Esophagus mucosa (tissue), 1 donor: ENCODE measurements around the gene MYO1D. TPM values are rescaled to one million over a fixed set of nuclear protein-coding genes. Genes with fewer than 3 reads are reported as not detected.
"Not testable (repeated sequence)": the region's sequence is repeated elsewhere in the genome, so short reads cannot be mapped to it uniquely, and the experiment has no call there.

Experiments
- ATAC-seq: fragments of 200-7000 bp; cut with Tn5 transposase; one replicate; pipeline ENCODE4 v1.9.1; 2020
- total RNA-seq: library from RNA; stranded (reverse); gene quantifications from one replicate; pipeline ENCODE4 v1.2.4, GENCODE V29; 2023
- donor health status: DM: yes; HTN: yes; CAD: no.

MYO1D gene
- total RNA-seq, 1 donor from 2014 or later, result 55.0 TPM

DNA sequence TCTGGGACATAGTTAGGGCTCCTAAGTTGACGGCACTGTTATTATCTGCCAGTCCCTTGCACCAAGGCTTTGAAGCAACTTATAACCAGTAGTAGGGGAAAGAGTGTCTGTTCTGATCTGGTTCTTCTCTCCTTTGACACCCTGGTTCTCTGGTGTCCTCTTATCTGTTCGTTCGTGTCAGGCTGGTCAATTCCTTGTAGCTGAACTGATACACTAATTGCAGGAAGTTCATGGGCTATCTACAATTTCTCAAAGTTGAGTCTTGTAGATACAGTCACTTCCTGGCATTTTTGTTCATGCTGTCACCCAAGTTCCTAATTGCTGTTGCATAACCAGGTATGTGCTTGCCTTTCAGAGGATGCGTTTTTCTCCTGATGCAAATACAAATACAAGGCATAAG lies 17.3 kb upstream of the MYO1D start:
- ATAC-seq, result no peak

- ATAC-seq, result not testable (repeated sequence)
Observed at GRCh38 chr17:32887410-32887809, 10.5 kb upstream of the MYO1D start.

DNA sequence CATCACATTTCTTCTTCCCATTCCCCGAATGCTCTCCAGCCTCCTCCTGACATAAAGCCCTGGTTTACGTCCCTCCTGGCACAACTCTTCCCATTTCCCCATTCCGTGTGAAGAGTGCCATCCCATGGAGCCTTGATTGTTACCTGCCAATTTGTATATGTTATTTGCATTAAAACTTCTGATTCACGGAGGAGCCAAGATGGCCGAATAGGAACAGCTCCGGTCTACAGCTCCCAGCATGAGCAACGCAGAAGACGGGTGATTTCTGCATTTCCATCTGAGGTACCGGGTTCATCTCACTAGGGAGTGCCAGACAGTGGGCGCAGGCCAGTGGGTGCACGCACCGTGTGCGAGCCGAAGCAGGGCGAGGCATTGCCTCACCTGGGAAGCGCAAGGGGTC lies 10.0 kb upstream of the MYO1D start:
- ATAC-seq, result not testable (repeated sequence)

DNA sequence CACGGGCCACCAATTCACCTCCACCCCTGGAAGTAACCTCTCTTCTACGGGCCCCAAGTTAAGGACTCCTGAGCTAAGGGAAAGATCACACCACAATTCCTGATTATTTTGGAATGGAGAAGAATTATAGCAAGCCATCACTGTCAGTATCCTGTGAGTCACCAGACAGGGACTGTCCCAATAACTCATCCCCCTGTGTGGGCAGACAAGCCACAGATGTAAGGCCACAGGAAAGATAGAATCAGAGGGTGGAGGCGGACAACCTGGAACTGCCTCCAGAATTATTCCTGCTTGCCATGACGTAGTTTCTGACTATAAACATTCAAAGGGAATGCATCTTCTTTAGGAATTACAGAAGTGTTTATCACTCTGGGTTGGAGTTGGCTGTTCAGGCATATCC lies 5.8 kb upstream of the MYO1D start:
- ATAC-seq, result no peak

GRCh38 chr17:32882029-32882428 lies 5.1 kb upstream of the MYO1D start:
- ATAC-seq, result no peak

- ATAC-seq, result no peak
Observed at GRCh38 chr17:32880671-32881453, 3.9 kb upstream of the MYO1D start.

DNA sequence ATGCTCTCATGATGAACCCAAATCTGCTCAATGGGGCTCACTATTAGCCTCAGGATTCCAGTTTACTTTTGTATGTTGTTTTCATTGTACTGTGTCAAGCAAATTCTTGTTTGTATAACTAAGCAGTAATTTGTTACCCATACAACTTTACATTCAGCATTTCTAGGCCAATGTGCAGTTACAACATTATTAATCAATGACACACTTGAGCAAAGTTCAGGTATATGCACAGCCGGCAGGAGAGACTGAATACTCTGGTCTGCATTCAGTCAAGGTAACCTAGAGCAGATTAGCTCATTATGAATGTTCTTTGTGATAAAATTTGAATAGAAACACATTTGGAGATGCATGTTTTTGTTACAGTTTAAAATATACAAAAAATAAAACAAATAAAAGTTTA lies 2.2 kb upstream of the MYO1D start:
- no peak for ATAC-seq

GRCh38 chr17:32878211-32878610 lies 1.3 kb upstream of the MYO1D start:
- ATAC-seq, result no peak

DNA sequence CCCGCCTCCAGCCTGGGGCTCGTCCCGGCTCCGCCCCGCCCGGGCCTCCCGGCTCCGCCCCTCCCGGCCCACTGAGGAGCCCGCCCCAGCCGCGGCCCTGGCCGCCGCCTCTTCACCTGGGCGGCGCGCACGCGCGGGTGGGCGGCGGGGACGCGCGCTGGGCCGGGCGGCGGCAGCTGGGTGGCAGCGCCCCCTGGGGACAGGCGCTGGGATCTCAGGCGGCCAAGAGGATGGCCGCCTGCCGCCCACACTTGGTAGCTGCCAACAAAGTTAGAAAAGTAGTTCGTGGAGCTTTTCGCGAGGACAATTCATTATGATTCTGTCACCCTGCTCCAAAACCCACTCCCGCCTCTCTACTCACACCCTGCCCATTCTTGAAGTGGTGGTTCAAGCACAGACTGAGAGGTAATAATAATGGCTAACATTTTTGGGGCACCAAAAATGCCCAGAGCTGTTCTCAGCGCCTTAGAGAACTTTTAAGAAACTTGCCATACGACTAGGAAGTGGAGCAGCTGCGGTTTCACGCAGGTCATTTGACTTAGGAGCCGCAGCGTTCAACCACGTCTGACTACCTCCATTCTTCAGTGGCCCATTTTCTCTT lies 340 bp upstream of the MYO1D start:
- peak; percentile 98 for ATAC-seq

- no peak for ATAC-seq
Observed at GRCh38 chr17:32875923-32876416, 954 bp downstream of the MYO1D start.

- no peak for ATAC-seq
Observed at GRCh38 chr17:32875230-32875917, 1.6 kb downstream of the MYO1D start.

DNA sequence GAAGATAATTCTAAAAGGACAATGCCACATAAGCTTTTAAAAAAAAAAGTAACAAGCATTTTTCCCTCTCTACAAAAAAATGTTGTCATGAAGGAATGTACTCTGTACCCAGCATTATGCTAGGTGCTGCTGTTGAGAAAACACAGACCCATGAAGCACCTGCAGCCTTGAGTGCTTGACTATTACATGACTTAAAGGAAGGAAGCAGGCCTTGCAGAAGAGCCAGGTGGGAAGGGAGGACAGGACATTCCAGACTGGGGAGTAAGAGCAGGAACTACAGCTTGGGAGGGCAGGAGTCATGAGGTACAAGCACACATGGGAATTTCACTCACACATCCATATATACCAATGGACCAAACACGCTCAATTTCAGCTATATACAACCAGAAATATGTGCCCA lies 3.8 kb downstream of the MYO1D start:
- no peak for ATAC-seq

DNA sequence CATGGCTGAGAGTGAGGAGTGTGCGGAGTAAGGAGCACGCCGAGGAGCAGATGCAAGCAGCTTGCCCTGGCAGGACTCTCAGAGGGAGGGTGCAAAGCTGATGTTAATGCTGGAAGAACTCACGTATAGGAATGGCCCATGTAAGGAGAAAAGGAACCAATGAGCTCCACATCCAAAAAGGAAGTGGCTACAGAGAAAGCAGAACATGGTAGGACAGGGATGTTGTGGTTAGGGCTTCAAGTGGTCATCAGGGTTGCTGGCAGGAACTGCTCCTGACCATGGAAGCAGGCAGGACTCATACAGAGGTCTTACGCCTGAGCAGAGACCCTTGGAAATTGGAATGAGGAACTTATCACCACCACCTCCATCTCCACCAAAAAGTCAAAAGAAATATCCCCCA lies 5.2 kb downstream of the MYO1D start:
- ATAC-seq, result no peak

DNA sequence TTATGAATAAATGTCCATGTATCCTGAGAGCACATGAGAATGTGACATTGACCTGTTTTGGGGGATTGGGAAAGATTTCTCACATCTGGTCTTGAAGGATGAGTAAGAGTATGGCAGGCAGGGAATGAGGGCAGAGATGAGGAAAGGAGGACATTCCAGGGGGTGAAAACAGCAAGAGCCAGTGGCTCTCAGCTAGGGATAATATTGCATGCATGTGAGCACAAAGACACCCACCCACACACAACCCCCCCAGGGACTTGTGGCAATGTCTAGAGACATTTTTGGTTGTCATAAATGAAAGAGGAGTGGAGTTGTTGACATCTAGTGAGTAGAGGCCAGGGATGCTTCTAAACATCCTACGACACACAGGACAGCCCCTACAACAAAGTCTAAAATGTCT lies 6.0 kb downstream of the MYO1D start:
- no peak for ATAC-seq

DNA sequence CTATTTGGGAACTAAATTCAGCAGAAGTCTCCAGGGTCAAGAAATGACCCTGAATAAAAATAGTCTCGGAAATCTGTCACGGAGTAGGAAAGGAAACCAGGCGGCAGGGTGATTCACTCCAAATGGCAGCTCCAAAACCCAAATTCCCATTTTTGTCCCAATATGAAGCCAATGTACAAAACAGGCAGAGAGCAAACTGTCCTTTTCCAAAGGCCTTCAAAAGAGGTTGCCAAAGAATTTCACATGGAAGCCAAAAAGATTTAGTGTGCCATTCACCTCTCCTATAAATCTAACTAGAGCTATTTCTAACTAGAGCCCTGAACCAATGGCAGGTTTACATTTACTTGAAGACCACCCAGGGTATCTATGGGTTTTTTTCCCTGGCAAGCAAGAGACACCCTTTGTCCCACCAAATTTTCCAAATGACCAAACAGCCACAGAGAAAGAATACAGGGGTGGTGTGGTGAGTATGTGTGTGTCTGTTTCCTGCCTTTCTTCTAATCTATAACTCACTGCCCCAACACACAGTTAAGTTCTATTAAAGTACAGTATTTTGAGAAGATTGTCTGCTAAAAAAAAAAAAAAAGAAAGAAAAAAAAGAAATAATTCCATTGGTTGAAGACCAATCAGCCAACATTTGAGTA lies 6.8 kb downstream of the MYO1D start:
- ATAC-seq, result no peak

DNA sequence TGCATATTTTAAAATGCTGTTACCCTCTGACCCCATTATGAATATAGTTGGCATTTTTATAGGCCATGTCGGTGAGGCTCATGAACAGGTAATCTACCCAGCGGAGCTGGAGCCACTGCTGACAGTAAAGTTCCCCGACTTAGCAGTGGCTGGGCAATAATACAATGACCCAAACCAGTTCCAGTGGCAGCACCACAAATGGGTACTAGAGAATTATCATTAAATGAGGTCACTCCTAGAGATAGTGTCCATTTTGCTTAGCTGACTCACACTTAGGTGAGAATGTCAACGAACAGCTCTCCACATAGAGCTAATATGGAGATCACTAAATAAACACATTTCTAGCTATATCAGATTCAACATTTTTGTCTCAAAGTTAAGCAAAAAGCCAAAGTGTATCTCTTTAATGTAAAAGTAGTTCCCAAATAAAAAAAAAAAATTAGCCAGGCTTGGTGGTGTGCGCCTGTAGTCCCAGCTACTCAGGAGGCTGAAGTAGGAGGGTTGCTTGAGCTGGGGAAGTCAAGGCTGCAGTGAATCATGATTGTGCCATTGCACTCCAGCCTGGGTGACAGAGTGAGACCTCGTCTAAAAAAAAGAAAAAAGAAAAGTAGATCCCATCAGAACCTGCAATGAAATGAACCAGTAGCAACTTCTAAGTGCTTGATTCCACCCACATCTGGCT lies 7.4 kb downstream of the MYO1D start:
- no peak for ATAC-seq

DNA sequence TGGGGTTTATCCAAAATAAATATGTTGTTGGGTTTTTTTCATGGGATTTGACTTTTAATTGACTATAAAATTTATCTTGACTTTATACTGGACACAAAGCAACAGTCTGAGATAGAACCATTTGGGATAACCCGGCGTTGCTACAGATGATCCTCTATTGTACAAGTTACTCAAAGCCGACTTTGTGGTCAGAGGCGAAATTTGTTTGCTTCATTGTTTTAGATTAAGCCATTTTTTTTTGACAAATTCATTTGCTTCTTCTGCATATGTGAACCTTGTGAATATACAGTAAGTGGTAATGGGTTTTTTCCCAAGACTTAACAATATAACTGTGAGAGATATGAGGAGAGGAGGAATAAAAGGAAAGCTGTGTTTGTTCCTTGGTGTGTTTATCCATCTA lies 11.8 kb downstream of the MYO1D start:
- no peak for ATAC-seq

DNA sequence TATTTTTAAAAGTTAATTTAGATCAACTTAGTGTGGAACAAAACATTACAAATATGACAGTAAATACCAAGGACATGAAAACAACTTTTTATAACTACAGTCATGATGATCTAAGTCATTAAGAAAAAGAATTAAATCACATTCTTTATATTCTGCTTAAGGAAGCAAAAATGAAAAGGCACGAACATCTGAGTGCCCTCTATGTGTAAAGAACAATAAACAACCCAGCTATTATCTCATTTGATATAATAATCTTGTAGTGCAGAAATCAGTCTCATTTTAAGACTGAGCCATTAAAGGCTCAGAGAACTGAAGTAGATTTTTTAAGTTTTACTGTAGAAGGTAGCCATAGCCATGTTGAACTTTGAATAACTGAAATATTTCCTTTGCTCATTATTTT lies 13.4 kb downstream of the MYO1D start:
- no peak for ATAC-seq

DNA sequence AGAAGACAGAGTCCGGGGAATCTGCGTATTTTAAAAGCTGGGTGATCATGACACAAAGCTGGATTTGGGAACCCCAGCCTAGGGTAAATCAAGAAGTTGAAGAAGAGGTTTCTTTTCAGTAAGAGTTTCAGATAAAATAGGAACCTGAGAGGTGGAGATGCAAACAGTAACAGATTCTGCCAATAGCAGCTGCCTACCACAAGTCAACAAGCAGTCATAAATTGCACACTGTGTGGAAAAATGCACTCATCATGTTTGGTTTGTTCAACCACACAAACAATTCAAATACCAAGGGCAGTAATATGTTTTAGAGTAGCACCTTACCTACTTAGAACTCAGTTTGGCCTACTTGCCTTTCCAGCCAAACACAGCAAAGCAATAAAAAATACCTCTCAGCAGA lies 14.0 kb downstream of the MYO1D start:
- no peak for ATAC-seq

GRCh38 chr17:32861981-32862380 lies 14.9 kb downstream of the MYO1D start:
- no peak for ATAC-seq

GRCh38 chr17:32859857-32860525 lies 16.9 kb downstream of the MYO1D start:
- ATAC-seq, result no peak

GRCh38 chr17:32855620-32856019 lies 21.3 kb downstream of the MYO1D start:
- ATAC-seq, result no peak
